Endothelial cell of hepatic sinusoid (primary cell): Measurements from ENCODE around the gene AXL.
"Not testable (repeated sequence)": the region's sequence is repeated elsewhere in the genome, so short reads cannot be mapped to it uniquely, and the experiment has no call there.

Source experiments
- in situ Hi-C: cut with HindIII; loops from 2 replicates; pipeline ENCODE4 v1.10.0; 2017; ENCODE audit warnings: low sequenced_read_pairs

The AXL gene

GRCh38 chr19:41269055-41269454 is 50.0 kb downstream of the AXL start:
- in situ Hi-C loops: loop anchor here (10.0 kb wide), 1 partner anchor 94 kb away; no protein-coding TSS in a partner anchor

- in situ Hi-C loops: loop anchor here (10.0 kb wide), 1 partner anchor 95 kb away; no protein-coding TSS in a partner anchor
These were observed 50.5 kb downstream of the AXL start for GRCh38 chr19:41269571-41269970.

- in situ Hi-C loops: loop anchor here (5.0 kb wide), 1 partner anchor 34 kb away; no protein-coding TSS in a partner anchor
These were observed 54.1 kb downstream of the AXL start for GRCh38 chr19:41273076-41273475.

- in situ Hi-C loops: loop anchor here (5.0 kb wide), 1 partner anchor 32 kb away; no protein-coding TSS in a partner anchor
These were observed 55.8 kb downstream of the AXL start for GRCh38 chr19:41274802-41275201.

- in situ Hi-C loops: no loop called here
These were observed 57.2 kb downstream of the AXL start for GRCh38 chr19:41276231-41276630.

GRCh38 chr19:41278478-41278877 is 59.5 kb downstream of the AXL start:
- in situ Hi-C loops: no loop called here

GRCh38 chr19:41288673-41289530 is 69.9 kb downstream of the AXL start:
- in situ Hi-C loops: no loop called here

GRCh38 chr19:41289814-41290213 is 70.8 kb downstream of the AXL start:
- in situ Hi-C loops: not testable (repeated sequence)

GRCh38 chr19:41294393-41294792 is 75.4 kb downstream of the AXL start:
- in situ Hi-C loops: no loop called here

- in situ Hi-C loops: no loop called here
These were observed 76.5 kb downstream of the AXL start for GRCh38 chr19:41295499-41295898.

GRCh38 chr19:41296433-41296871 is 77.4 kb downstream of the AXL start:
- in situ Hi-C loops: no loop called here

GRCh38 chr19:41297628-41298347 is 78.8 kb downstream of the AXL start:
- in situ Hi-C loops: no loop called here

GRCh38 chr19:41298348-41298964 is 79.4 kb downstream of the AXL start:
- in situ Hi-C loops: no loop called here

GRCh38 chr19:41299046-41299754 is 80.2 kb downstream of the AXL start:
- in situ Hi-C loops: no loop called here

GRCh38 chr19:41299755-41300089 is 80.7 kb downstream of the AXL start:
- in situ Hi-C loops: no loop called here

GRCh38 chr19:41300555-41300954 is 81.5 kb downstream of the AXL start:
- in situ Hi-C loops: no loop called here

- in situ Hi-C loops: no loop called here
These were observed 83.8 kb downstream of the AXL start for GRCh38 chr19:41302624-41303351.

- in situ Hi-C loops: no loop called here
These were observed 84.9 kb downstream of the AXL start for GRCh38 chr19:41303954-41304353.

GRCh38 chr19:41304706-41305483 is 85.9 kb downstream of the AXL start:
- in situ Hi-C loops: loop anchor here (5.0 kb wide), 2 partner anchors 33 to 52 kb away; no protein-coding TSS in a partner anchor
